ENCODE measurements around the gene KIAA1671.

The KIAA1671 gene

GRCh38 chr22:25014896-25015755, 62.6 kb downstream of the KIAA1671 start:
- no peak for DNase-seq (ENCODE audit: low read depth)

- no peak for DNase-seq (ENCODE audit: low read depth)
These were observed 63.8 kb downstream of the KIAA1671 start for GRCh38 chr22:25016311-25016710.

DNA sequence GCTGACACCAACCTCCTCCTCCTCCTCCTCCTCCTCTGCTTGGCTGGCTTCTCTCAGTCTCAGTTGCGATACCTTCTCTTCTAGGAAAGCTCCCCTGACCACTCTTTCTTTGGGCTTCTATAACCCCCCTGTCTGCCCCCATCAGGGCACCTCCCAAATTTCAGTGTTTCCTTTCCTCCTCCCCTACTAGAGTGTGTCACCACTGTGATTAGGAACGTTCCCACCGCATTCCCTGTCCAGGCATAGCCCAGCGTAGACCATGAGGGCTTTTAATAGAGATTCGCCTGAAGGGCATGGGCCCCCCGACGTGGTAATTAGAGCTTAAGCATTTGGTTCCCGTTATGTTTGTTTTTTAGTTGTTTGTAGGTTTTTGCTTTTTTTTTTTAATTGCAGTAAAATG, 65.5 kb downstream of the KIAA1671 start:
- DNase-seq (ENCODE audit: low read depth) = no peak

DNA sequence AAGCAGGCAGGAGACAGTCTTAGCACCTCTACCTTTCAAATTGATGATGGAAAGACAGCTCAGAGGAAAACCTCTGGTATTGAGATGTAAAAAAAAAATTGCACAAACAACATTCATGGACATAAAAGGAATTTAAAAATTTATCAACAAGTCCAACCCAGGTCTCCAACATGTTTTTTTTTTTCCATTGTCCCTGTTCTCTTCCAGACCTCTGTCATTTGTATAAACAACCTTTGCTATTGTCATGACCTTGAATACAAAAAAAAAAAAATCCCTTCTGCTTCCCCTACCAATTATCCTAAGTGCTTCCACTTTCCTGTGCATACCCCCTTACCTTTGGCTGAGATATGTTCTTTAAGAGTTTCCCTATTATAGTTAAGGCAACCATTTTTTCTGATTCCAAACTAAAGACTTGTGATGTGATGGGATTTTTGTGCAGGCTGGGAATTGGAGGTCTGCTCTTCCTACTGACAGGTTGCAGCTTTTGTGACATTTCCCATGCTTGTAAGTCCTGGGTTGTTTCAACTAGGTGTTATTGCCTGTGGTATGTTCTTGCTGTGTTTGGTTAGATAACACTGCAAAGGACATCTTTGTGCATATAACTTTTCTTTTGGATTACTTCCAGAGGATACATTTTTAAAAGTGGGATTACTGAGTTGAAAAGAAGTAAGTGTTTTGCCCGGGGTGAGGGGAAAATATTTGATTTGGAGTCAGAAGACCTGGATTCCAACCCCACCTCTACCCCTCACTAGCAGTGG, 67.1 kb downstream of the KIAA1671 start:
- no peak for DNase-seq (ENCODE audit: low read depth)

DNA sequence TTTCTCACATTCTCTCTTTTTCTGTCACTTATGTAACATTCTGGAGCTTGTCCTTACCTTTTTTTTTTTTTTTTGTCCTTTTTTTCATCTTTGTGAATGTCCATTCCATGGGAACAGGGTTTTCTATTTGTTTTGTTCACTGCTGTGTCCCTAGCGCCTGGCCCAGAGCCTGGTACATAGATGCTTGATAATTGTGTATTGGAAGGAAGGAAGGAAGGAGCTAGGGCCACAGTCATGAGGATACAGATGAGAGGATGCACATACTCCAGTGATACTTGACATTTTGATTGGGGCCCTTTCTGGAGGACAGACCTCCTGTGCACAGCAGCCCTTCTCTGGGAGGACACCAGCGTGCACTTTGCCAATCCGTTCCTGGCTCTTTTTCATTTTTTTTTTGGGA, 68.9 kb downstream of the KIAA1671 start:
- no peak for DNase-seq (ENCODE audit: low read depth)

DNA sequence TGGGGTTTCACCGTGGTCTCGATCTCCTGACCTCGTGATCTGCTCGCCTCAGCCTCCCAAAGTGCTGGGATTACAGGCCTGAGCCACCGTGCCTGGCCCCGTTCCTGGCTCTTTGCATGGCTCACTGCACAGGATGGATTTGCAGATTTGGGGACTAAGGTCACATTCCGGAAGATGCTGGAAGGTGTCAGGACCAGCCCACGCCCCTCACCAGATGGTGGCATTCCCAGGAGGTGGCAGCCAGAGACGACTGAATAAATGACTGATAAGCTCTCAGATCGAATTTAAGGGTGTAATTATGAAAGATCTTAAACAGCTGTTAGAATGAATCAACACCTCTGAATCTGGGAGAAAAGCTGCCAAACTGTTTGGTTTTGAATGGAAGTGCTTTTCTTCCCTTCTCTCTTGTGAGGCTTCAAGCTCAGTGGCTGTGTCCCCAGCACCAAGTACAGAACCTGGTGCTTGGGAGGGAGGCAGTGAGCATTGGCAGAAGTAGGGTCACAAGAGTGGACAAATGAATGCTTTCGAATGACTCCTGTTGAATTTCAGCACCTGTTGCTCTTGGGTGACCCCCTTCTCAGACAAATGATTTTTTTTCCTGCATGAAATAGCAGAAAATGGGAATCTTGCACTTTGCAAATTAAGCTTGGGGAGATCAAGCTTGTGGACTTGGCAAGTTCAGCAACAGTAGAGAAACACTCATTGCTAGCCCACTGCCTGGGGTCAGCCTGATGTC, 69.6 kb downstream of the KIAA1671 start:
- no peak for DNase-seq (ENCODE audit: low read depth)

- no peak for DNase-seq (ENCODE audit: low read depth)
These were observed 71.4 kb downstream of the KIAA1671 start for GRCh38 chr22:25023879-25024278.

DNA sequence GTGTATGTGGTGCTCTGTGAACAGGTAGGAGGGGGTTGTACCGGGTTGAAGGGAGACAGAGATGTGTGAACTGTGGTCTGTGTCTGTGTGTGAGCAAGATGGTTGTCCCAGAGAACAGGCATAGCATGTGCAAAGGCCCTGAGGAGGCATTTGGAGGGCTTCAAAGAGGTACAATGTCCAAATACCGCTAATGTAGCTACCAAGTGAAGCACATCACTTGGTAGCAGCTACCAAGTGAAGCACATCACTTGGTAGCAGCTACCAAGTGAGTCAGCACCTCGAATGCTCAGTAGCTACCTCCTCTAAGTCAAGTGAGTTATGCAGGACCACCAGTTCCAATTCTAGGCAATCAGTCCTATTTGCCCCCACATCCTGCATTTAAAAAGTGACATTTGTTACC, 72.4 kb downstream of the KIAA1671 start:
- DNase-seq (ENCODE audit: low read depth) = no peak

DNA sequence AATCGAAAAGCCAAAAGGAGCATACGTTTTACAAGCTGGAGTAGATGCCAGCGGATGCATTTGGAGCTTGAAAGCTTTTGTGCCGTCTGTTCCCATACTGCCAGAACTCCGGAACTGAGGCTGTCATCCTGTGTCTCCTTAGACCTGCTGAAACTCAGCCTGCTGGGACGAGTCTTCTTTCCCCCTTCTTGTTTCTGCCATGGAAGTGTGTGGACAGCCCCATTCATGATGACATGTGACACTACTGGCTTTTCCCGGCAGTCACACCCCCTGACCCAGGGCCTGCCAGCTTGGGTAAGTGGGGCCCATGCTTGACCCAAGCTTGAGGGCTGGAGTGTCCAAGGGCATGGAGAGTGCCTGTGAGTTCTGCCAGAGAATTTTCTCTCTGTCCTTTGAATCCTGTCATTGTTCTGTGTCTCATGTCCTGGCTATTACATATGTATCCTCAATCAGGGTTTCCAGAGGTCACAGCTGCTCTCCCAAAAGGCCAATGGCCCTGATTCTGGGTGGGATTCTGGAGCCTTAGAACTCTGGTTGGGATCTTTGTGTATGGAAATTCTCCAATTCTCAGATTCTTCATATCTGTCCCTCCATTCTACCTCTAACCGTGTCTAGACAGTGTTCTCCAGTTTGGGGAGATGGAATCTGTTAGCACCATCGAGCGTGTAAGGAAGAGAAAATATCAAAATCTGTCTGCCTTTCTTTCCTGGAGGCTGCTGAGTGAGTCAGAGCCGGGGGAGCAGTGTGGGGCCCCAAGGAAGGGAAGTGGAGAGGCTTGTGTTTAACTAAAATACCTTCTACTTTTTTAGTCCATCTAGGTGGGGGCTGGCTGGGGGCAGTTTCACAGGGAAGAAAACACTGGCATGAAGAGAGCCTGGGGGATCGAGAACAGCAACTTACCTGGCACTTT, 73.2 kb downstream of the KIAA1671 start:
- no peak for DNase-seq (ENCODE audit: low read depth)

DNA sequence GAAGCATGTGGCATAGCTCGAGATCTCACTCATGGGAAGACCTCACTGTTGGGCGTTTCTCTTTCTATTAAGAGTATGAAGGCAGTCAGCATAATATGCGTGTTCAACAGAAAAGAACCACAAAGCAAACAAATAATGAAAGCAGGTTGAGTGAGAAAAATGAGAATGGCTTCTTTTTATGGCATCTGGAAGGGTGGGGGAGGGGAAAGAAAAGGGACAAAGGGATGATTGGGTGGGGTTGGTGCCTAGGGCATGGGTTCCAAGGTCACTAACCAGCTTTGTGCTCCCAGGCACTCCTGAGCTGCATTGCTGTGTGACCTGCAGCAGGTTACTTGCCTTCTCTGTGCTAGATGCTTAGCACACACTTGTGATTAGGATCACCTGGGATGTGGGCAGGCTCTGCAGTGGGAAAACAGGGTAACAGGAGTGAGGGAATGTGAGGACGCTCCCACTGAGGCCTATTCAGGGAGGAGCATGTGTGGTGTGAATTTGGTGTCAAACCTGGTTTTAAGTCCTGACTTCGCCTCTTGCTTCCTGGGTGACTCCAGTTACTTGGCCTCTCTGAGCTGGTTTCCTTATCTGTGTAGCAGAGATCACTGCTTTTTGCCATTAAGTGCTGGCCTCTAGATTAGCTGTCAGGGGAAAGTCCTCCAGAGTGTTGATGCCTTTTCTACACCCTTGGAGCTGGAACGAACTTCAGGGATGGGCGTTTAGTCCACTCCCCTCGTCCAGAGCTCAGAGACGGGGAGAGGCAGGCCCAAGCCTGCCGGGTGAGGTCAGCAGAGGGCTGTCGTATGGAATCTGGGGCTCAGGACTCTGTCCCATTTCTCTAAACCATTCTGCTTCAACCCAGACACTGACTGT, 74.8 kb downstream of the KIAA1671 start:
- DNase-seq (ENCODE audit: low read depth) = no peak

- no peak for DNase-seq (ENCODE audit: low read depth)
These were observed 75.7 kb downstream of the KIAA1671 start for GRCh38 chr22:25027959-25028840.

- no peak for DNase-seq (ENCODE audit: low read depth)
These were observed 76.3 kb downstream of the KIAA1671 start for GRCh38 chr22:25028841-25029141.

DNA sequence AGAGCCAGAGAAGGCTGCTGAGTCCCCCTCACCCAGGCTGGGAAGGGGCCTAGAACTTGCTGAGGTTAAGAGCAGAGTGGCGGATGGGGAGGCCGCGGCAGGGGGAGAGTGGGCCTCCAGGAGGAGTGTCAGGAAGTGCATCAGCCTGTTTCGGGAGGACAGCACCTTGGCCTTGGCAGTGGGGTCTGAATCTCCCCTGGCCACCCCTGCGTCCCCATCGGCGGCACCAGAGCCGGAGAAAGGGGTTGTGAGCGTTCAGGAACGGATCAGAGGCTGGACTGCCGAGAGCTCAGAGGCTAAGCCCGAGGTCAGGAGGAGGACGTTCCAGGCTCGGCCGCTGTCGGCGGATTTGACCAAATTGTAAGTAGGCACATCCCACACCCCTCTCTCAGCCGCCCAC, 76.7 kb downstream of the KIAA1671 start:
- no peak for DNase-seq (ENCODE audit: low read depth)

- no peak for DNase-seq (ENCODE audit: low read depth)
These were observed 78.1 kb downstream of the KIAA1671 start for GRCh38 chr22:25030636-25031035.

DNA sequence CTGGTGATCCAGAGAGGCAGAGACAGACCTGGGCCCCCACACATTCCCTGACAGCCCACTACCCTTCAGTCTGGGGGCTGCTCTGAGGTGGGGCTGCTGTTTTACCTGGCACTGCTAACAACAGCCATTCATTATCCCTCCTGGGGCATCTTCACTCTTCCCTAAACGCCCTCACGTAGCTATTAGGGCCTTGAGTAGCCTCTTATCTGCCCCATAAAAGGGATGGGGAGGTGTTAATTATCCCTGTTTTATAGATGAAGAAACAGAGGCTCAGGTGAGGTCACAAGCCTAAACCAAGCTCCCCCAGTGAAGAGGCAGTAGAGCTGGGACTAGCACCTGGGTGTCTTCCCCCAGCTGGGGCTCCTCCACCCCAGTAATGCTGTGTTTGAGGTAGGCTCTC, 79.5 kb downstream of the KIAA1671 start:
- no peak for DNase-seq (ENCODE audit: low read depth)

DNA sequence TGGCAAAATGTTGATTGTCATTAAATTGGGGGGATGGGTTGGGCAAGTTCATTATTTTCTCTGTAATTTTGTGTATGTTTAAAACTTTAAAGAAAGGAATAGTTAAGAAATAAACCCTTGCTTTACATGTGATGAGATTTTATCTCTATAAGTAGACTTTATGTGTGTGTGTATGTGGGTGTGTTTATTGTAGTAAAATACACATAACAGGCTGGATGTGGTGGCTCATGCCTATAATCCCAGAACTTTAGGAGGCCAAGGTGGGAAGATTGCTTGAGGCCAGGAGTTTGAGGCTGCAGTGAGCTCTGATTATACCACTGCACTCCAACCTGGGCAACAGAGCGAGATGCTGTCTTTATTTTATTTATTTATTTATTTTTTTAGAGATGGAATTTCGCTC, 83.2 kb downstream of the KIAA1671 start:
- no peak for DNase-seq (ENCODE audit: low read depth)

DNA sequence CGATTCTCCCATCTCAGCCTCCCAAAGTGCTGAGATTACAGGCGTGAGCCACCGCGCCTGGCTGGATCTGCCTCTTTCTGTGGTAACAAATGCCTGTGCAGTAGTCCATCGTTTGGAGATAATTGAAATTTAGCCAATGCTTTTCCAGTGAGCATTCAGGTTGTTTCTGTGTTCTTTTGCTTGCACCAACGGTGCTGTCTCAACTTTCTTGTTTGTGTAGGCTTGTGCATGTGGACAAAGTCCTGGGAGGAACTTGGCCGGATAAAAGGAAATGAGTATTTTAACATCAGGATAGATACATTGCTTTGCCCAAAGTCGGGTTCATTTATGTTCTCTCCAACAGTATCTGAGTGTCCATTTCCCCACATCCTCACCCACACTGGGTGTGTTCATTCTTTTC, 85.7 kb downstream of the KIAA1671 start:
- no peak for DNase-seq (ENCODE audit: low read depth)

DNA sequence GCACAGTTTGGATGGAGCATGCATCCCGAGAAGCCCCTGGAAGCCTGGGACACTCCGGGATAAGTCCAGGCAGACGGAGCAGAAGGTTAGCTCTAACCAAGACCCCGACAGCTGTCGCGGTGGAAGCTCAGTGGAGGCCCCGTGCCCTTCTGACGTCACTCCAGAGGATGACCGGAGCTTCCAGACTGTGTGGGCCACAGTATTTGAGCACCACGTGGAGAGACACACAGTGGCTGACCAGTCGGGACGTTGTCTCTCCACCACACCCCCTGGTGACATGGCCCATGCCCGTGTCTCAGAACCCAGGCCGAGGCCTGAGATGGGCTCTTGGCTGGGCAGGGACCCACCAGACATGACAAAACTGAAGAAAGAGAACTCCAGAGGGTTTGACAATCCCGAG, 86.3 kb downstream of the KIAA1671 start:
- no peak for DNase-seq (ENCODE audit: low read depth)

DNA sequence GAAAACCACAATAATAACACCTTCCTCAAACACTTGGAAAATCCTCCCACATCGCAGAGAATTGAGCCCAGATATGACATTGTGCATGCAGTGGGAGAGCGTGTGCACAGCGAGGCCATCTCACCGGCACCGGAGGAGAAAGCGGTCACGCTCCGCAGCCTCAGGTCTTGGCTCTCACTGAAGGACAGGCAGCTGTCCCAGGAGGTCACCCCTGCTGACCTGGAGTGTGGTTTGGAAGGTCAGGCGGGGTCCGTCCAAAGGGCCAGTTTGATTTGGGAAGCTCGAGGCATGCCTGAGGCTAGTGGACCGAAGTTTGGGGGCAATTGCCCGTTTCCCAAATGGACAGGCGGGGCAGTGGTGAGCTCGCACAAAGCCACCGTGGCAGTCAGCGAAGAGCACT, 86.7 kb downstream of the KIAA1671 start:
- DNase-seq (ENCODE audit: low read depth) = no peak

- DNase-seq (ENCODE audit: low read depth) = no peak
These were observed 87.2 kb downstream of the KIAA1671 start for GRCh38 chr22:25039754-25040153.

All from GM04503 (cell line).